ENCODE measurements around the gene RALGAPA2.

Gene RALGAPA2

GRCh38 chr20:20440481-20440880 lies 272.0 kb downstream of the RALGAPA2 start:
- no peak for DNase-seq (ENCODE audit: low read depth in 3 of 3)

GRCh38 chr20:20439602-20440190 lies 272.7 kb downstream of the RALGAPA2 start:
- no peak for DNase-seq (ENCODE audit: low read depth in 3 of 3)

- no peak for DNase-seq (ENCODE audit: low read depth in 3 of 3)
Measured at GRCh38 chr20:20437314-20437713, 275.1 kb downstream of the RALGAPA2 start.

- DNase-seq (ENCODE audit: low read depth in 3 of 3), result no peak
Measured at GRCh38 chr20:20436689-20437088, 275.8 kb downstream of the RALGAPA2 start.

GRCh38 chr20:20435453-20435852 lies 277.0 kb downstream of the RALGAPA2 start:
- DNase-seq (ENCODE audit: low read depth in 3 of 3), result no peak

GRCh38 chr20:20432618-20433286 lies 279.7 kb downstream of the RALGAPA2 start:
- no peak for DNase-seq (ENCODE audit: low read depth in 3 of 3)

GRCh38 chr20:20430066-20430465 lies 282.4 kb downstream of the RALGAPA2 start:
- no peak for DNase-seq (ENCODE audit: low read depth in 3 of 3)

- DNase-seq (ENCODE audit: low read depth in 3 of 3), result no peak
Measured at GRCh38 chr20:20428067-20428466, 284.4 kb downstream of the RALGAPA2 start.

- no peak for DNase-seq (ENCODE audit: low read depth in 3 of 3)
Measured at GRCh38 chr20:20427227-20427864, 285.1 kb downstream of the RALGAPA2 start.

GRCh38 chr20:20426655-20426907 lies 285.9 kb downstream of the RALGAPA2 start:
- DNase-seq (ENCODE audit: low read depth in 3 of 3), result no peak

GRCh38 chr20:20425823-20426654 lies 286.4 kb downstream of the RALGAPA2 start:
- DNase-seq (ENCODE audit: low read depth in 3 of 3), result no peak

GRCh38 chr20:20423117-20423516 lies 289.3 kb downstream of the RALGAPA2 start:
- no peak for DNase-seq (ENCODE audit: low read depth in 3 of 3)

- no peak for DNase-seq (ENCODE audit: low read depth in 3 of 3)
Measured at GRCh38 chr20:20417876-20418676, 294.4 kb downstream of the RALGAPA2 start.

- DNase-seq (ENCODE audit: low read depth in 3 of 3), result no peak
Measured at GRCh38 chr20:20415321-20415720, 297.1 kb downstream of the RALGAPA2 start.

- no peak for DNase-seq (ENCODE audit: low read depth in 3 of 3)
Measured at GRCh38 chr20:20414640-20415220, 297.7 kb downstream of the RALGAPA2 start.

- no peak for DNase-seq (ENCODE audit: low read depth in 3 of 3)
Measured at GRCh38 chr20:20413810-20414281, 298.6 kb downstream of the RALGAPA2 start.

GRCh38 chr20:20412750-20413149 lies 299.7 kb downstream of the RALGAPA2 start:
- peak in 1 of 3 donors; percentile 32 for DNase-seq (ENCODE audit: low read depth in 3 of 3)

- DNase-seq (ENCODE audit: low read depth in 3 of 3), result no peak
Measured at GRCh38 chr20:20411836-20412235, 300.6 kb downstream of the RALGAPA2 start.

- no peak for DNase-seq (ENCODE audit: low read depth in 3 of 3)
Measured at GRCh38 chr20:20411402-20411801, 301.0 kb downstream of the RALGAPA2 start.

GRCh38 chr20:20410678-20411077 lies 301.8 kb downstream of the RALGAPA2 start:
- no peak for DNase-seq (ENCODE audit: low read depth in 3 of 3)

- DNase-seq (ENCODE audit: low read depth in 3 of 3), result no peak
Measured at GRCh38 chr20:20409331-20409730, 303.1 kb downstream of the RALGAPA2 start.

All from stimulated activated CD4-positive, alpha-beta T cell treated with anti-CD3 and anti-CD28 coated beads, TNF-alpha, amount 100 ng/mL, for 48 hours (primary cell).